ENCODE results near the gene KIF5C.
A peak's percentile ranks its signal among the peaks of the same experiment; 100 is the strongest.

KIF5C gene

GRCh38 chr2:149020432-149020851 is 145.4 kb downstream of the KIF5C start:
- DNase-seq, result no peak

DNA sequence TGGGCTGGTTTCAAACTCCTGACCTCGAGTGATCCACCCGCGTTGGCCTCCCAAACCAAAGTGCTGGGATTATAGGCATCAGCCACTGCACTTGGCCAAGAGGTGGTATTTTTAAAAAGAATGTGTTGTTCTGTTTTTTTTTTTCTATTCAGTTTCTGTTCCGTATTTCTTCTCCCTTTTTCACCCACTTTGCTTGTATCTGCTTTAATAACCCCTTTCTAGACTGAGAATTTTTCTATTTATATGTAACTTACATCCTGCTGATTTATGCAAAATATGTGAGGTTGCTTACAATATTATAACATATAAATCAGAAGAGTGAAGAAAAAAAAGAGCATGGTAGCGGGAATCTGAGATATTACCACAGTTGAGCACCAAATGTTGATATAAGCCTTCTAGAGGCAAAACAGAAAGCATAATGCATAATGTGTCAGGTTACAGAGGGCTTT is 146.3 kb downstream of the KIF5C start:
- no peak for DNase-seq

DNA sequence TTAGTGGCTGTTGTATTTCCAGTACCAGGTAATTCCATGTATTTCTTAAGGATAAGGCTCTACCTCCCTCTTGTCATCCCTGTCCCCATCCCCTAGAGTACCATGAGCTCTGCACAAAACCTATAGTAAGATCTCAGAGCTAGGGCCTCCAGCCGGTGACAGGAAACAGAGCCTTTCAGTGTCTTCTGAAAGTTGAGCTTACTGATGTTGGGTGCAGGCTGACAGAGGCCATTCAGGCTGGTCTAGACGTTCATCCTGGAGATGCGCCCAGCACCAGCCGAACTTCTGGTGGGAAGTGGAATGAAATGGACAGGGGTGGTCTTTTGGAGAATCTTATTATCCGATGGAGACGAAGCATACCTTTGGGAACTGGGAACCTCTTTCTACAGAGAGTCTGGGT is 146.7 kb downstream of the KIF5C start:
- DNase-seq, result no peak

DNA sequence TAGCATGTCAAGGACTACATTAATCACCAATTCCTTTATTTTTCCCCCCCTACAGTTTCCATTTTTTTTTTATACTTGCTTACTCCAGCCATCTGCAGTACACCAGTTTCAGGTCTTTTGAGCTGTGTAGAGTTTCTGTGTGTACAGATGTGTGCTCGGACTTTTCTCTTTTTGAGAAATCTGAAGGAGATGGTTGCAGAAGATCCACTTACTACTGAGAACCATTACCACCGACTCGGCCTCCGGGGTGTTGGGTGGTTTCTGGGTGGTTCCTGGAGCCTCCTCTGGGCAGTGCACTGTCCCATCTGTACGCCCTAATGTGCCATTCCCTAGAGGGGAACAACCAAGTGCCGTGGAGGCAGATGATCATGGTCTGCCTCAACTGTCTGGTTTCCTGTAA is 148.1 kb downstream of the KIF5C start:
- no peak for DNase-seq

GRCh38 chr2:149027590-149028250 is 152.7 kb downstream of the KIF5C start:
- no peak for DNase-seq

GRCh38 chr2:149028377-149028776 is 153.3 kb downstream of the KIF5C start:
- no peak for DNase-seq

DNA sequence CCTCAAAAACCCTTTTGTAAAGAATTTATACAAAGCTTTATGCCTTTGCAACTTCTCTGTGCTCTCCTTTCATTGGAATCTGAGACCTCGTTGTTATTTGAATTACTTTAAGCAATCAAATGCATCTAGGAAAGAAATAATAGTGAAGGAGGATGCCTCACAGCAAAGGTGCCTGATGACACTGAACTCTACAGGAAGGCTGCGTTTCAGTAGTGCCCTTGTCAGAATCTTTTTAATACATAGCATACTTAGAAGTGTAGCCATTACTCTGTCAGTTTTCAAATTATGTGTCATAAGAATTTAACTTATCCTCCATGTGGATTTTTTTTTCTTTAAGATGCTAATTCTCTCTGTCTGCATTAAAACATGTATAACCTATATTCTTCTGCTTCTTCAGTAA is 153.9 kb downstream of the KIF5C start:
- no peak for DNase-seq

GRCh38 chr2:149029307-149029965 is 154.4 kb downstream of the KIF5C start:
- DNase-seq, result no peak

- no peak for DNase-seq
Measured at GRCh38 chr2:149031396-149031795, 156.4 kb downstream of the KIF5C start.

DNA sequence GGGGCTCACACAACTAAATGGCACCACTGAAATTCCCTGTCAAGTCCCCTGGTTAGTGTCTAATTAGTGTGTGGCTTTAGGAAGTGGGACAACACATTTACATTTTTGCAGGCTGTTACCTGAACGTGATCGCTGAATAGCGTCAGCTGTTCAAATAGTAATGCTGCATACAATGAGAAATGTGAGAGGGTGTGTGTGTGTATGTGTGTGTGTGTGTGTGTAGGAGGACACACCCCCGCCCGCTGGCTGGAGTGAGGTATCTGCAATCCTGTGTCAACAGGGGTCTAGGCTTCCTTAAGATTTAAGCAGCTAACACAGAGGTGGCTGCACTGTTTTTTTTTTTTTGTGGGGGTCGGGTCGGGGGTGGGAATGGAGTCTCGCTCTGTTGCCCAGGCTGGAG is 158.7 kb downstream of the KIF5C start:
- DNase-seq, result no peak

DNA sequence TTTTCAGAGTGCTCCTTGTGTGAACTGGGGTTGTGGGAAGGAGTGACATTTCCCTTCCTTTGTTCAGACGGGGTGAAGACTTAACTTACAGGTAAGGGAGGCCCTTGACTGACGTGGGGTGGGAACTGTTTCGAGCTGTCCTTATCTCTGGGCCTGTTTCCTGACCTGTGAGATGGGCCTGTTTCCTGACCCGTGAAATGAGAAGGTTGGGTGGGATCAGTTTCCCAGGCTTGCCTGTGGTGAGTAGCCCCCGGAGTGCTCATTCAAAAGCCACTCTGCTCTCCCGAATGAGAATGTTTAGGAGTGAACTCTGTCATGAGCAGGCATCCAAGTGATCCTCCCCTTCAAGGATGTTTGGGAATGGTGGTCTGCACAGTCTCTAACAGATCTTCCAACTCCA is 159.4 kb downstream of the KIF5C start:
- no peak for DNase-seq

DNA sequence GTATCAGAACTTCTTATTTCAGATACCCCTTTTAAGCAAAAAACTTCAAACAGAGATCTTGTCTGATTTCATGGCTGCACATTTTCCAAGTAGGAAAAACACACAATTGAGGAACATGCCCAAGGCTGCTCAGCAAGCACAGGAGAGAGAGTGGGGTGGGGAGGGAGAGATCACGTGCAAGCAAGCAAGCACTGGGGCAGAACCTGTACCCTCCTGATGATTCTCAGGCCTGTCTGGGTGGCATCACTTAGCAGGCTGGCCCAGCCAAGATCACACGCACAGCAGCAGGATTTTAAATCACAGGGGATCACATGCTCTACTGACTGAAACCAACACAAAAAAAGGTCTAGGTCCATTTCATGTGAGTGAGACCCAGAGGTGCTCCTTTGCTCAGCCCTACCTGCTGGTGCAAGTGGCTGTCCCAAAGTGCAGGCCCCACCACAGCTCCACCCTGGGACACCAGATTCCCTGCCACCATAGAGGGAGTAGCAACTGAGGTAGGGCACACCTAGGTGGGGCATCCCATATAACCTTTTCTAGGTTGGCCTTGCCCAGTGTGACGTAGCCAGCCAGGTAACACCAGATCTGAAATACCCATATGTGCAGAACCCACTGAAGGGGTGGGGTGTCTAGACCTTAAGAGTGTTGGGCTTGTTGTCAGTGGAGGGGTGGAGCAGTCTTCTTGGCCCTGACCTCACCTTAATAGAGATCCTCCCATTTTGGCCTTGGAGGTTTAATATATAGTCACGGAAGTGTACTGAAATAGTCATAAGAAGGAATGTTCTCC is 161.7 kb downstream of the KIF5C start:
- DNase-seq, result no peak

DNA sequence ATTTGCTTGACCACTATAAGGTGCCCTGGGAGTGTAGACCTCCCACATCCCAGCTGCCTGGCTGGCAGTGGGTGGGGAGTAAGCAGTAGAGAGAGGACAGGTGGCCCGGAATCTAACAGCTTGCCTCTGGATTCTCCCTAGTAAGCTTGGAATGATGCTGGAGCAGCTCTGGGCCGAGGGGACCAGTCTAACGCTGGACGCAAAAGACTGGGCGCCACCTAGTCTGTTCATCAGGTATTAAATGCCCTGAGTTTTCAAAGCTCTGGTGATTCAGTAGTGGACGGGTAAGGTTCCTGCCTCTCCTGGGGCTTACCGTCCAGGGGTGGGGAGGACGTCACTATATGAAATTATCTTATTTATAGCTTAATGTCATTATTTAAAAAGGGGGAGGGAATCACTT is 162.8 kb downstream of the KIF5C start:
- no peak for DNase-seq

DNA sequence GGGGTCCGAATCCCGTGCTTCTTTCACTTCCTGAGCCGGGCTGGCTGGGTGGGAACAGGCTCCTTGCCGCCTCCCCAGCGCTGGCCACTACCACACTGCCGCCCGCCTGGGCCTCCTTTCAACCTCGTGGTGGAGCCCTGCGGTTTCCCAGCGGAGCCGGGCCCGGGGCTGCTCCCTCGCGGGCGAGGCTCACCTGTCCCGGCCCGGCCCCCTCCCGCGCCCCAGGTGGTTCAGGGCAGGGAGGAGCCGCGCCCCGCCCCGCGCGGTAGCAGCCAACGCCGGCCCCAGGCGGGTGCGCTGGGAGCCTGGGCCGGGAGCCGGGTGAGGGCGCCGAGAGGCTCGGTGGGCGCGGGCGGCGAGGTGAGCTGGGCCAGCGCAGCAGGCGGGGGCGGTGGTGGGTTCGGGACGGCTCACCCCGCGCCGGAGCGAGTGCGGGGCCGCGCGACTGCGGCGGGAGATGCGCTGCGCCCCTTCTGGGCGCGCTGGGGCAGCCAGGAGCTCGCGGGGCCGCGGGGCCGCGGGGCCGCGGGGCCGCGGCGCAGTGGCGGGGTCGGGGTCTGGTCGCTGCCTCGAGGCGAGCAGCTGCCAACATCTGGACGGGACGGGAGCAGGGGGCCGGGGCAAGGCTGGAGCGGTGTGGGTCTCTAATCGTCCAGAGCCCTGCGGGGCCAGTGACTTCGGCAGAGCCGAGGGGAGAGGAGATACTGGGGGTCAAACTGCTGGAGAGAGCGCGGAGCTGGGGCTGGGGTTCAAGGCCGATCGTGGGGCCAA is 163.6 kb downstream of the KIF5C start, which contains the start of gene LYPD6B:
Gene LYPD6B (plus strand): TSS at position 258 of the 771 bp plus-strand sequence. CDS start 92,250 bp downstream, outside the sequence.
- DNase-seq, result no peak

DNA sequence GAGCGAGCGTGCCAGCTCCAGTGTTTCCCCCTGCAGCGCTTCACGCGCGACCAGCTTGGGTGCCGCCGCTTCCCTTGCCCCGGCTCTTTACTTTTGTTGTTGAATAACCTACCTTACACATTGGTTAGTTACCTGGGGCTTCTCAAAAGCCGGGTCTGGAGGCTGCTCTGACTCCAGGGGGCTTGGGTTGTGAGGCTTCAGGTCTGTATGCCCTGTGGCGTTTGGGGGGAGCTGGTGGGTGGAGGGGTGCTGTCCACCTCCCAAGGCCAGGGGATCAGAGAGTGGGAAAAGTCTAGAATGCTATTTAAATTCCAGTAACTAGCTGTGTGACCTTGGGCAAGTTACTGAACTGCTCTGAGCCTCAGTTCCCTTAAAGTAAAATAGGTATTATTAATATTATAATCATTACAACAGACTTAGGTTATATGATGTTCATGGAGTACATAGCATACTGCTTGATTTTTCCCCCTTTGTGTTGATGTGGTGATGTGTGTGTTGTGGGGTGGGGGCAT is 164.2 kb downstream of the KIF5C start:
- DNase-seq, result no peak

DNA sequence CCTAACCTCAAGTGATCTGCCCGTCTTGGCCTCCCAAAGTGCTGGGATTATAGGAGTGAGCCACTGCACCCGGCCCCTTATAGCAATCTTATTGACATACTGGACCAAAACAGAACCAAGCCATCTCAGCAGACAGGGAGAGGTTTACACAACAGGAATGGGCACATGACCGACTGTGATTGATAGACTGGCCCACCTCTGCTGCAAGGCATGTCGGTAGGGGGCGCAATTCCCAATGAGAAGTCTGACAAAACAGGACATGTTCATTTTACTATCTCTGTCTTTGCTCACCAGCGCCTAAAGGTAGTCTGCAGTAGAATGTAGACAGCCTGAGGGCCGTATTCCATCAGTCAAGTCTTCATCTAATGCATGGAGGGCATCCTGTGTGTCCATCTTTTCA is 165.4 kb downstream of the KIF5C start:
- peak; percentile 70 to 75 for DNase-seq

GRCh38 chr2:149041482-149041881 is 166.5 kb downstream of the KIF5C start:
- DNase-seq, result no peak

- DNase-seq, result no peak
Measured at GRCh38 chr2:149042881-149043280, 167.9 kb downstream of the KIF5C start.

DNA sequence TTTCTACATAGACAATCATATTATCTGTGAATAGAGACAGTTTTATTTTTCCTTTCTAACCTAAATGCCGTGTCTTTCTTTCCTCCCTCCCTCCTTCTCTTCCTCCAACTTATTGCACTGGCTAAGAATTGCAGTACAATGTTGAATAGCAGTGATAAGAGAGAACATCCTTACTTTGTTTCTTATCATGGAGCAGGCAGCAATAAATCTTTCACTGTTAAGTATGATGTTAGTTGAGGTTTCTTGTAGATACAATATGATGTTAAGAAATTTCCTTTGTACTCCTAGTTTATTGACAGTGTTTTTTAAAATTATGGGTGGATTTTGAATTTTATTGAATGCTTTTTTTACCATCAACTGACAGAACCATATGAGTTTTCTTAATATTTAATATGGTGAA is 169.5 kb downstream of the KIF5C start:
- no peak for DNase-seq

DNA sequence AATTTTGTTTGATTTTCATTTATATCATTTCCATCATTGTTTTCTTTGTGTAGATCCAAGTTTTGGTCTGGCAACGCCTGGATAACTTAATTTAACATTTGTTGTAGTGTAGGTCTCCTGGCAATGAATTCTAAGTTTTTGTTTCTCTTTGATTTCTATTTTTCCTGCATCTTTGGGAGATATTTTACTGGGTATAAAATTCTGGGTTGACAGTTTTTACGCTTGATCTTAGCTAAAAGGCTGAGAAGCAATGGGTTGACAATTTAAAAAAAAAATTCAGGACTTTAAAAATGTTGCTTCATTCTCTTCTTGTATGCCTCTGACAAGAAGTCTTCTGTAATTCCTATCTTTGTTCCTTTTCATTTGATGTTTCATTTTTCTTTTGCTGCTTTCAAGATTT is 172.1 kb downstream of the KIF5C start:
- DNase-seq, result no peak

- DNase-seq, result no peak
Measured at GRCh38 chr2:149049142-149049541, 174.1 kb downstream of the KIF5C start.

- DNase-seq, result no peak
Measured at GRCh38 chr2:149050188-149050587, 175.2 kb downstream of the KIF5C start.

DNA sequence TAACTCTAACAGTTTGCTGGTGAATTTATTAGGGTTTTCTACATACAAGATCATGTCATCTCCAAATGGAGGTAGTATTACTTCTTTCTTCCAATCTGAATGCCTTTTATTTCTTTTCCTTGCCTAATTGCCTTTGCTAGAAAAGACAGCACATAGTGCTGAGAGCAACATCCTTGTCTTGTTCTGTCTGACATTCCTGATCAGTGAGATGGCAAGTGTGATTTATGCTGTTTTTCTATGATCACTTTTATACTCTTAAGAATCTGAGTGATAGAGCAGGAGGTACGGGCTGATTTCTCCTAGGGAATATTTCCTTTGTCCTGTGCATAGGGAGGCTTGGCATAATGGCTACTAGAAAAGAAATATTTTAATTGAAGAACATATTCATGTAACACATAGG is 180.7 kb downstream of the KIF5C start:
- no peak for DNase-seq
